HUDEP-2 (cell line): Measurements from ENCODE around the gene WASF1.
A peak's percentile ranks its signal among the peaks of the same experiment; 100 is the strongest.
"Not testable (repeated sequence)": the region's sequence is repeated elsewhere in the genome, so short reads cannot be mapped to it uniquely, and the experiment has no call there.

Experiments
- DNase-seq, 76 experiments: peaks; one replicate each; lab custom pipeline; 2025; ENCODE audit not compliant: unreplicated experiment in 76 of 76; lab: John Stamatoyannopoulos, UW

WASF1 gene

GRCh38 chr6:110178626-110179405 is 654 bp downstream of the WASF1 start:
- DNase-seq: peak in 64 of 76 experiments; percentile 9 to 73 (median 48)

GRCh38 chr6:110173506-110174132 is 5.9 kb downstream of the WASF1 start:
- DNase-seq: peak in 5 of 76 experiments; percentile 13 to 29 (median 18)

GRCh38 chr6:110170081-110170480 is 9.4 kb downstream of the WASF1 start:
- DNase-seq: no peak

GRCh38 chr6:110158479-110158878 is 21.0 kb downstream of the WASF1 start:
- DNase-seq: no peak

GRCh38 chr6:110147870-110148269 is 31.6 kb downstream of the WASF1 start:
- no peak for DNase-seq

GRCh38 chr6:110140650-110141049 is 38.8 kb downstream of the WASF1 start:
- DNase-seq: no peak

GRCh38 chr6:110139052-110139451 is 40.4 kb downstream of the WASF1 start:
- no peak for DNase-seq

GRCh38 chr6:110137924-110138887 is 41.3 kb downstream of the WASF1 start:
- DNase-seq: no peak

- no peak for DNase-seq
These were observed 49.1 kb downstream of the WASF1 start for GRCh38 chr6:110130362-110130761.

GRCh38 chr6:110128418-110128817 is 51.1 kb downstream of the WASF1 start:
- DNase-seq: no peak

GRCh38 chr6:110125361-110125760 is 54.1 kb downstream of the WASF1 start:
- no peak for DNase-seq

GRCh38 chr6:110121655-110122054 is 57.8 kb downstream of the WASF1 start:
- not testable (repeated sequence) for DNase-seq

GRCh38 chr6:110116258-110116657 is 63.2 kb downstream of the WASF1 start:
- DNase-seq: no peak

- no peak for DNase-seq
These were observed 65.5 kb downstream of the WASF1 start for GRCh38 chr6:110114004-110114403.

GRCh38 chr6:110105296-110105695 is 74.2 kb downstream of the WASF1 start:
- DNase-seq: no peak

GRCh38 chr6:110103260-110103659 is 76.2 kb downstream of the WASF1 start:
- DNase-seq: no peak

- no peak for DNase-seq
These were observed 77.1 kb downstream of the WASF1 start for GRCh38 chr6:110102411-110102810.

GRCh38 chr6:110101885-110102284 is 77.6 kb downstream of the WASF1 start:
- no peak for DNase-seq

GRCh38 chr6:110098511-110099116 is 80.9 kb downstream of the WASF1 start:
- peak in 1 of 76 experiments; percentile 8 for DNase-seq

GRCh38 chr6:110097443-110097842 is 82.0 kb downstream of the WASF1 start:
- DNase-seq: no peak

GRCh38 chr6:110095935-110096334 is 83.5 kb downstream of the WASF1 start:
- DNase-seq: no peak
